Neural progenitor cell (in vitro differentiated cells): ENCODE results near the gene MAP7D3. TPM values are rescaled to one million over a fixed set of nuclear protein-coding genes. Genes with fewer than 3 reads are reported as not detected.
A peak's percentile ranks its signal among the peaks of the same experiment; 100 is the strongest.

Source experiments
- DNase-seq: peaks from one replicate; pipeline ENCODE4 v3.0.0-alpha.2; 2016; ENCODE audit warnings: low spot score
- H2AFZ ChIP-seq: fragments of 200-600 bp; sonication (generic); replicated peaks from 2 replicates; pipeline ENCODE4 v1.6.1; 2016; ENCODE audit warnings: antibody characterized with exemption
- H3F3A ChIP-seq: fragments of 200-600 bp; sonication (generic); 2 replicates; pipeline ENCODE4 v1.6.1; 2016; ENCODE audit warnings: antibody characterized with exemption, low read depth
- H3K27ac ChIP-seq: fragments of 200-600 bp; sonication (generic); 2 replicates; pipeline ENCODE4 v1.5.1; 2016; ENCODE audit warnings: mild to moderate bottlenecking
- H3K27me3 ChIP-seq: fragments of 200-600 bp; sonication (generic); 2 replicates; pipeline ENCODE4 v1.6.1; 2016; ENCODE audit warnings: mild to moderate bottlenecking, moderate library complexity
- H3K36me3 ChIP-seq: fragments of 200-600 bp; sonication (generic); 2 replicates; pipeline ENCODE4 v1.5.1; 2016
- H3K4me1 ChIP-seq: fragments of 200-600 bp; sonication (generic); 2 replicates; pipeline ENCODE4 v1.6.1; 2016; ENCODE audit warnings: mixed run types
- H3K4me2 ChIP-seq: fragments of 200-600 bp; sonication (generic); 2 replicates; pipeline ENCODE4 v1.6.1; 2016
- H3K4me3 ChIP-seq: fragments of 200-600 bp; sonication (generic); 2 replicates; pipeline ENCODE4 v1.5.1; 2016
- H3K79me2 ChIP-seq: fragments of 200-600 bp; sonication (generic); 2 replicates; pipeline ENCODE4 v1.6.1; 2016; ENCODE audit warnings: low read depth
- H3K9ac ChIP-seq: fragments of 200-600 bp; sonication (generic); 2 replicates; pipeline ENCODE4 v1.6.1; 2016
- H3K9me3 ChIP-seq: fragments of 200-600 bp; sonication (generic); 2 replicates; pipeline ENCODE4 v1.5.1; 2016; ENCODE audit warnings: low read depth
- H4K20me1 ChIP-seq: fragments of 200-600 bp; sonication (generic); 2 replicates; pipeline ENCODE4 v1.6.1; 2016; ENCODE audit warnings: low read depth
- H3K27ac Mint-ChIP-seq: 3 replicates; pipeline ENCODE4 v1.8.0; 2021; ENCODE audit warnings: mixed read lengths
- H3K27me3 Mint-ChIP-seq: 2 replicates; pipeline ENCODE4 v1.8.0; 2022; ENCODE audit warnings: low read depth, mild to moderate bottlenecking, inconsistent platforms, moderate library complexity, mixed read lengths; ENCODE audit not compliant: insufficient read depth
- H3K36me3 Mint-ChIP-seq: 3 replicates; pipeline ENCODE4 v1.8.0; 2021; ENCODE audit warnings: mixed read lengths
- H3K4me1 Mint-ChIP-seq: 3 replicates; pipeline ENCODE4 v1.8.0; 2021; ENCODE audit warnings: mixed read lengths
- H3K4me3 Mint-ChIP-seq: 3 replicates; pipeline ENCODE4 v1.8.0; 2021; ENCODE audit warnings: mild to moderate bottlenecking, moderate library complexity, mixed read lengths
- H3K9me3 Mint-ChIP-seq: 3 replicates; pipeline ENCODE4 v1.8.0; 2020; ENCODE audit warnings: mixed read lengths
- CTCF ChIP-seq: fragments of 200-600 bp; sonication (generic); IDR thresholded peaks from 2 replicates; pipeline ENCODE4 v1.5.1; 2017; ENCODE audit warnings: antibody characterized with exemption, mild to moderate bottlenecking
- EZH2 ChIP-seq: fragments of 200-600 bp; sonication (generic); IDR thresholded peaks from 2 replicates; pipeline ENCODE4 v1.6.1; 2017; ENCODE audit warnings: antibody characterized with exemption, mild to moderate bottlenecking, moderate library complexity
- EZH2phosphoT487 ChIP-seq: fragments of 200-600 bp; sonication (generic); IDR thresholded peaks from 2 replicates; pipeline ENCODE4 v1.6.1; 2017; ENCODE audit warnings: antibody characterized with exemption
- total RNA-seq: library from RNA; depleted of rRNA; stranded (reverse); fragments of >200 nt; gene quantifications from 2 replicates; pipeline ENCODE4 v1.2.3, GENCODE V29; 2015; ENCODE audit warnings: low replicate concordance

MAP7D3 gene
- total RNA-seq, 1 donor from 2014 or later = 27.1 TPM

- no peak overlapping the region for H3K4me2 ChIP-seq
- no peak overlapping the region for H3K4me3 ChIP-seq
- Mint-ChIP-seq H3K4me1 (no peaks in the 10 kb centered on the region), H3K27ac (no peak overlapping the region), H3K4me3 (no peak overlapping the region), H3K27me3 (no peaks in the 10 kb centered on the region), H3K9me3 (no peaks in the 10 kb centered on the region), H3K36me3 (no peaks in the 10 kb centered on the region)
- H2AFZ ChIP-seq = no peak overlapping the region
- DNase-seq = peak; percentile 24
- H3K36me3 ChIP-seq = no peaks in the 10 kb centered on the region
- H3K9me3 ChIP-seq = no peaks in the 10 kb centered on the region
- no peaks in the 10 kb centered on the region for H4K20me1 ChIP-seq
- H3K27me3 ChIP-seq = no peaks in the 10 kb centered on the region
- no peaks in the 10 kb centered on the region for H3K79me2 ChIP-seq
- no peak overlapping the region for H3K27ac ChIP-seq
- no peaks in the 10 kb centered on the region for H3F3A ChIP-seq
- no peaks in the 10 kb centered on the region for H3K4me1 ChIP-seq
- TF ChIP-seq CTCF (peak; percentile 72), EZH2phosphoT487 (no peak), EZH2 (no peak)
- no peak overlapping the region for H3K9ac ChIP-seq
These were observed 17.1 kb upstream of the MAP7D3 start for GRCh38 chrX:136268051-136269048.

GRCh38 chrX:136266828-136267227, 15.6 kb upstream of the MAP7D3 start:
- no peaks in the 10 kb centered on the region for H3K4me1 ChIP-seq
- H3K4me2 ChIP-seq = no peak overlapping the region
- H3K79me2 ChIP-seq = no peaks in the 10 kb centered on the region
- H4K20me1 ChIP-seq = no peaks in the 10 kb centered on the region
- no peak overlapping the region for H2AFZ ChIP-seq
- Mint-ChIP-seq H3K4me3 (no peak overlapping the region), H3K4me1 (no peaks in the 10 kb centered on the region), H3K36me3 (no peaks in the 10 kb centered on the region), H3K27ac (no peak overlapping the region), H3K27me3 (no peaks in the 10 kb centered on the region), H3K9me3 (no peaks in the 10 kb centered on the region)
- no peaks in the 10 kb centered on the region for H3K9me3 ChIP-seq
- no peaks in the 10 kb centered on the region for H3F3A ChIP-seq
- no peak overlapping the region for H3K9ac ChIP-seq
- TF ChIP-seq CTCF (no peak), EZH2 (no peak), EZH2phosphoT487 (no peak)
- H3K27me3 ChIP-seq = no peaks in the 10 kb centered on the region
- H3K27ac ChIP-seq = no peak overlapping the region
- H3K36me3 ChIP-seq = no peaks in the 10 kb centered on the region
- DNase-seq = no peak
- H3K4me3 ChIP-seq = no peak overlapping the region

GRCh38 chrX:136262812-136263315, 11.7 kb upstream of the MAP7D3 start:
- no peaks in the 10 kb centered on the region for H3K36me3 Mint-ChIP-seq
- TF ChIP-seq EZH2 (no peak), CTCF (no peak), EZH2phosphoT487 (no peak)
- Histone ChIP-seq H3K79me2 (no peaks in the 10 kb centered on the region), H4K20me1 (no peaks in the 10 kb centered on the region), H3K4me3 (no peak overlapping the region), H3K36me3 (no peaks in the 10 kb centered on the region), H3K4me2 (no peak overlapping the region), H2AFZ (no peak overlapping the region), H3K27ac (no peak overlapping the region), H3K27me3 (no peaks in the 10 kb centered on the region), H3F3A (no peaks in the 10 kb centered on the region), H3K4me1 (no peaks in the 10 kb centered on the region), H3K9ac (no peak overlapping the region), H3K9me3 (no peaks in the 10 kb centered on the region)
- H3K27me3 Mint-ChIP-seq = peaks cover 6% of the 10 kb centered on the region
- no peak for DNase-seq
- H3K4me3 Mint-ChIP-seq = no peak overlapping the region
- no peaks in the 10 kb centered on the region for H3K9me3 Mint-ChIP-seq
- no peaks in the 10 kb centered on the region for H3K4me1 Mint-ChIP-seq
- H3K27ac Mint-ChIP-seq = no peak overlapping the region
